22Rv1 (cell line): ENCODE results near the gene LIN7B.

ENCODE experiments used
- CTCF ChIP-seq: fragments of 450-650 bp; IDR thresholded peaks from 2 replicates; pipeline ENCODE4 v1.5.1; 2017; ENCODE audit warnings: mild to moderate bottlenecking
- ZFX ChIP-seq: fragments of 450-650 bp; IDR thresholded peaks from 2 replicates; pipeline ENCODE4 v1.6.1; 2017; ENCODE audit warnings: antibody characterized with exemption, borderline replicate concordance

GRCh38 chr19:49084206-49085019, 29.8 kb upstream of the LIN7B start:
- no peak for TF ChIP-seq CTCF
- TF ChIP-seq ZFX = no peak
